Cardiac fibroblast (primary cell): Measurements from ENCODE around the gene KRT10.

Experiments
- DNase-seq, 2 donors: peaks; one replicate each; pipeline versions ENCODE4 v3.0.0 to v3.0.0-alpha.2; 2010; ENCODE audit warnings: low read depth in 2 of 2
- H3K4me3 ChIP-seq, 2 donors: replicated peaks in 1 of 2; 1 replicate in 1 of 2; 2 replicates in 1 of 2; pipeline ENCODE4 v1.5.1; 2011; ENCODE audit warnings: low read depth in 2 of 2, low read length in 2 of 2, mild to moderate bottlenecking in 2 of 2, moderate library complexity in 1 of 2
- TF ChIP-seq, protein P1 (sequence below): IDR thresholded peaks from one replicate; pipeline ENCODE4 v1.5.1; 2011; ENCODE audit warnings: low read depth, mild to moderate bottlenecking, low read length, inconsistent platforms

Gene KRT10

DNA sequence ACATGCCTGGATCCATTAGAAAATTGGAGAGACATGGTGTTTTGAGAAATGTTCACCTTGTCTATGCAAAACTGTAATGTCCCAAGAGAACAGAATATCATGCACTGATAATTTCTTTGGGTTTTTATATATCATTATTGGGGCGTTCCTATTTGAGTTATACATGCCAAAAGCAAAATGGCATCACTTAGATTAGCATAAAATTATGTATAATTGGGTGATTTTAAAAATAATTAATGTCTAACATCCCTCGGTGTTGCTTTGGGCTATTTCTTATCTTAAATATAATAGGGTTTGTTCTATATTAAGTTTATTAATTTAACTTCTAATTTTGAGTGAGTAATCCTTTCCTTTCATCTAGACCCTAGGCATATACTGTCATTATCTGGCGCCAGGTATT is 22.6 kb downstream of the KRT10 start, which contains the start of gene KRT28:
KRT28 (minus strand) TSS at position 101 of the 400 bp plus-strand sequence; CDS start at position 35, 66 bp downstream.
- no peak for DNase-seq
- TF ChIP-seq, protein P1, sequence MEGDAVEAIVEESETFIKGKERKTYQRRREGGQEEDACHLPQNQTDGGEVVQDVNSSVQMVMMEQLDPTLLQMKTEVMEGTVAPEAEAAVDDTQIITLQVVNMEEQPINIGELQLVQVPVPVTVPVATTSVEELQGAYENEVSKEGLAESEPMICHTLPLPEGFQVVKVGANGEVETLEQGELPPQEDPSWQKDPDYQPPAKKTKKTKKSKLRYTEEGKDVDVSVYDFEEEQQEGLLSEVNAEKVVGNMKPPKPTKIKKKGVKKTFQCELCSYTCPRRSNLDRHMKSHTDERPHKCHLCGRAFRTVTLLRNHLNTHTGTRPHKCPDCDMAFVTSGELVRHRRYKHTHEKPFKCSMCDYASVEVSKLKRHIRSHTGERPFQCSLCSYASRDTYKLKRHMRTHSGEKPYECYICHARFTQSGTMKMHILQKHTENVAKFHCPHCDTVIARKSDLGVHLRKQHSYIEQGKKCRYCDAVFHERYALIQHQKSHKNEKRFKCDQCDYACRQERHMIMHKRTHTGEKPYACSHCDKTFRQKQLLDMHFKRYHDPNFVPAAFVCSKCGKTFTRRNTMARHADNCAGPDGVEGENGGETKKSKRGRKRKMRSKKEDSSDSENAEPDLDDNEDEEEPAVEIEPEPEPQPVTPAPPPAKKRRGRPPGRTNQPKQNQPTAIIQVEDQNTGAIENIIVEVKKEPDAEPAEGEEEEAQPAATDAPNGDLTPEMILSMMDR = no peak
- no peak within 1 kb of the TSS for H3K4me3 ChIP-seq

DNA sequence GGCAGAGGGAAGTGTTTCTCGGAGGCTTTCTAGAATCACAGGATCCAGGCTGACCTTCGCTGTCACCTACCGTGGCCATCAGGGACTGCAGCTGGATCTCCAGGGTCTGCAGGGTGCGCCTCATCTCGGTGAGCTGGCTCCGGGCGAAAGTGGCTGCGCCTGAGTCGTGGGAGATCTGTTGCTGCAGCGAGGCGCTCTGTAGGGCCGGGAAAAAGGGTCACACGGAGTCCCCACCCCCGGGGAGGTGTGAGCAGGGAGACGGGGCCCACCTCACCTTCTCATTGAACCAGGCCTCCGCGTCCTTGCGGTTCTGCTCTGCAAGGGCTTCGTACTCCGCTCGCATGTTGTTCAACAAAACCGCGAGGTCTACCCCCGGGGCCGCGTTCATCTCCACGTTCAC is 25.6 kb downstream of the KRT10 start:
- no peak for DNase-seq
- no peak overlapping the region for H3K4me3 ChIP-seq
- TF ChIP-seq, protein P1 = no peak

- no peak overlapping the region for H3K4me3 ChIP-seq
- no peak for DNase-seq
- TF ChIP-seq, protein P1 = no peak
These were observed 27.3 kb downstream of the KRT10 start for GRCh38 chr17:40795019-40795667.

DNA sequence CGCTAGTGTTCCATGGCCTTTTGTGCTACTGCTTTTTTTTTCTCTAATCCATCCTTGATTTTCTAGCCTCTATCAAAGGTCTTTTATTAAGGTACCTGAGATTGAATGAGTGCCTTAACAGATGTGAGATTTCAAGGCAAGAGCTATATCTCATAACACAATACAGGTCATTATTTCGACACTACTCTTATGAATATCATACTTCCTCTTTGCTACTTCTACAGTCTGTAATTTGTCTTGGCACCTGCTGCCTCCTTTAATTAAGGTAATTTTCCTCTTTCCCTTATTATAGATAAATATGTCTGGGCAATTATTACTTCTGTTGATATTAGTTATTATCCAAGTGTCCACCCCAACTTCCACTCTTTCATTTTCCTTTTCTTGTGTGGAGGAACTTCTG is 27.9 kb downstream of the KRT10 start:
- DNase-seq = no peak
- no peak overlapping the region for H3K4me3 ChIP-seq
- TF ChIP-seq, protein P1 = no peak

- TF ChIP-seq, protein P1 = no peak
- DNase-seq = no peak
- H3K4me3 ChIP-seq = no peak overlapping the region
These were observed 28.6 kb downstream of the KRT10 start for GRCh38 chr17:40793832-40794231.

GRCh38 chr17:40791787-40792436 is 30.5 kb downstream of the KRT10 start:
- no peak overlapping the region for H3K4me3 ChIP-seq
- TF ChIP-seq, protein P1 = peak; percentile 57
- DNase-seq = peak; percentile 61 to 67
